Glutamatergic neuron (in vitro differentiated cells): ENCODE measurements around the gene TXNL4A. TPM values are rescaled to one million over a fixed set of nuclear protein-coding genes. Genes with fewer than 3 reads are reported as not detected.

Experiments used
- DNase-seq: peaks from one replicate; pipeline ENCODE4 v3.0.0; 2022
- H3K27ac Mint-ChIP-seq: one replicate; pipeline ENCODE4 v1.8.0; 2020; ENCODE audit warnings: mild to moderate bottlenecking, mixed read lengths, inconsistent platforms; ENCODE audit not compliant: unreplicated experiment
- H3K27me3 Mint-ChIP-seq: one replicate; pipeline ENCODE4 v1.8.0; 2020; ENCODE audit warnings: mild to moderate bottlenecking, moderate library complexity, mixed read lengths, inconsistent platforms; ENCODE audit not compliant: unreplicated experiment
- H3K36me3 Mint-ChIP-seq: one replicate; pipeline ENCODE4 v1.8.0; 2020; ENCODE audit warnings: mild to moderate bottlenecking, mixed read lengths, inconsistent platforms; ENCODE audit not compliant: unreplicated experiment
- H3K4me1 Mint-ChIP-seq: one replicate; pipeline ENCODE4 v1.8.0; 2020; ENCODE audit warnings: mild to moderate bottlenecking, low read depth, mixed read lengths, inconsistent platforms; ENCODE audit not compliant: unreplicated experiment
- H3K4me3 Mint-ChIP-seq: one replicate; pipeline ENCODE4 v1.8.0; 2020; ENCODE audit warnings: mild to moderate bottlenecking, mixed read lengths, inconsistent platforms; ENCODE audit not compliant: unreplicated experiment
- H3K9me3 Mint-ChIP-seq: one replicate; pipeline ENCODE4 v1.8.0; 2020; ENCODE audit warnings: mild to moderate bottlenecking, moderate library complexity, mixed read lengths, inconsistent platforms; ENCODE audit not compliant: unreplicated experiment
- CTCF ChIP-seq: fragments of 200-600 bp; sonication (generic); IDR thresholded peaks from one replicate; pipeline ENCODE4 v1.5.0; 2021; ENCODE audit not compliant: partially characterized antibody, unreplicated experiment
- total RNA-seq: library from RNA; stranded (reverse); fragmentation: NEBNext Ultra II Directional; extraction: Animal tissue kit (Norgen Biotek cat#: 25700); gene quantifications from one replicate; pipeline ENCODE4 v1.2.1, GENCODE V29; 2021; ENCODE audit not compliant: unreplicated experiment

The TXNL4A gene
- total RNA-seq, 1 donor from 2014 or later = 104 TPM

GRCh38 chr18:79979843-79980242, 8.5 kb downstream of the TXNL4A start:
- Mint-ChIP-seq H3K4me1 (peaks cover 4% of the 10 kb centered on the region), H3K9me3 (peaks cover 3% of the 10 kb centered on the region), H3K4me3 (no peak overlapping the region), H3K36me3 (peaks cover 2% of the 10 kb centered on the region), H3K27me3 (peaks cover 3% of the 10 kb centered on the region), H3K27ac (no peak overlapping the region)
- no peak for TF ChIP-seq CTCF
- DNase-seq = no peak

GRCh38 chr18:79975985-79976680, 12.2 kb downstream of the TXNL4A start:
- H3K9me3 Mint-ChIP-seq = peaks cover 3% of the 10 kb centered on the region
- H3K27ac Mint-ChIP-seq = no peak overlapping the region
- peaks cover 3% of the 10 kb centered on the region for H3K27me3 Mint-ChIP-seq
- no peak for DNase-seq
- peaks cover 8% of the 10 kb centered on the region for H3K36me3 Mint-ChIP-seq
- H3K4me1 Mint-ChIP-seq = peaks cover 2% of the 10 kb centered on the region
- H3K4me3 Mint-ChIP-seq = no peak overlapping the region
- no peak for TF ChIP-seq CTCF

- Mint-ChIP-seq H3K9me3 (peaks cover 3% of the 10 kb centered on the region), H3K27ac (no peak overlapping the region), H3K27me3 (peaks cover 3% of the 10 kb centered on the region), H3K4me3 (no peak overlapping the region), H3K36me3 (peaks cover 8% of the 10 kb centered on the region), H3K4me1 (no peaks in the 10 kb centered on the region)
- no peak for DNase-seq
- no peak for TF ChIP-seq CTCF
Observed at GRCh38 chr18:79975043-79975442, 13.3 kb downstream of the TXNL4A start.

- H3K36me3 Mint-ChIP-seq = peaks cover 8% of the 10 kb centered on the region
- H3K4me3 Mint-ChIP-seq = no peak overlapping the region
- no peak overlapping the region for H3K27ac Mint-ChIP-seq
- DNase-seq = no peak
- peaks cover 4% of the 10 kb centered on the region for H3K4me1 Mint-ChIP-seq
- H3K9me3 Mint-ChIP-seq = peaks cover 3% of the 10 kb centered on the region
- peaks cover 3% of the 10 kb centered on the region for H3K27me3 Mint-ChIP-seq
- TF ChIP-seq CTCF = no peak
Observed at GRCh38 chr18:79974025-79974654, 14.2 kb downstream of the TXNL4A start.

GRCh38 chr18:79973517-79973916, 14.8 kb downstream of the TXNL4A start:
- peaks cover 4% of the 10 kb centered on the region for H3K4me1 Mint-ChIP-seq
- DNase-seq = no peak
- H3K27ac Mint-ChIP-seq = no peak overlapping the region
- TF ChIP-seq CTCF = no peak
- H3K27me3 Mint-ChIP-seq = peaks cover 3% of the 10 kb centered on the region
- peaks cover 8% of the 10 kb centered on the region for H3K36me3 Mint-ChIP-seq
- peaks cover 3% of the 10 kb centered on the region for H3K9me3 Mint-ChIP-seq
- no peak overlapping the region for H3K4me3 Mint-ChIP-seq
